OCI-LY3 (cell line): ENCODE measurements around the gene ACTG2.
"Not testable (repeated sequence)": the region's sequence is repeated elsewhere in the genome, so short reads cannot be mapped to it uniquely, and the experiment has no call there.

Experiments
- H2AFZ ChIP-seq: fragments of 200-600, 300-600 bp; shearing (Covaris generic); 2 replicates; pipeline ENCODE4 v1.6.0; 2014; ENCODE audit warnings: antibody characterized with exemption, low read depth, low read length
- H3K27ac ChIP-seq: fragments of 200-600, 300-600 bp; sonication (generic); 2 replicates; pipeline ENCODE4 v1.5.1; 2014; ENCODE audit warnings: mild to moderate bottlenecking, low read length, moderate library complexity, mixed read lengths
- H3K27me3 ChIP-seq: fragments of 200-600, 300-600 bp; sonication (generic); 2 replicates; pipeline ENCODE4 v1.6.1; 2014; ENCODE audit warnings: low read depth, low read length, mixed read lengths
- H3K36me3 ChIP-seq: fragments of 200-600, 300-600 bp; sonication (generic); replicated peaks from 2 replicates; pipeline ENCODE3; 2014; ENCODE audit warnings: low read depth, low read length, mixed read lengths
- H3K4me1 ChIP-seq: fragments of 300-600, 200-600 bp; sonication (generic); 2 replicates; pipeline ENCODE4 v1.6.1; 2014; ENCODE audit warnings: low read length, mixed read lengths
- H3K4me2 ChIP-seq: fragments of 200-600, 300-600 bp; sonication (generic); 2 replicates; pipeline ENCODE4 v1.6.1; 2014; ENCODE audit warnings: low read length, mixed read lengths
- H3K4me3 ChIP-seq: fragments of 300-600, 200-600 bp; sonication (generic); 2 replicates; pipeline ENCODE4 v1.5.1; 2014; ENCODE audit warnings: antibody characterized with exemption, mild to moderate bottlenecking, low read length, moderate library complexity
- H3K79me2 ChIP-seq: fragments of 300-600, 200-600 bp; shearing (Covaris generic); 2 replicates; pipeline ENCODE4 v1.6.1; 2014; ENCODE audit warnings: mild to moderate bottlenecking, low read length, mixed read lengths
- H3K9ac ChIP-seq: fragments of 300-600, 200-600 bp; shearing (Covaris generic); 2 replicates; pipeline ENCODE4 v1.6.0; 2014; ENCODE audit warnings: mild to moderate bottlenecking, low read length, moderate library complexity
- H3K9me3 ChIP-seq: fragments of 200-600, 300-600 bp; shearing (Covaris generic); 2 replicates; pipeline ENCODE4 v1.6.1; 2014; ENCODE audit warnings: low read length, mixed read lengths; ENCODE audit not compliant: insufficient read depth
- H4K20me1 ChIP-seq: fragments of 200-600, 300-600 bp; sonication (generic); 2 replicates; pipeline ENCODE4 v1.6.1; 2016; ENCODE audit warnings: low read length, mixed read lengths; ENCODE audit not compliant: insufficient read depth
- EZH2phosphoT487 ChIP-seq: fragments of 200-600 bp; shearing (Covaris generic); IDR thresholded peaks from 2 replicates; pipeline ENCODE4 v1.6.1; 2018; ENCODE audit warnings: antibody characterized with exemption, mixed run types, low read depth
- TF ChIP-seq, protein P1 (sequence below): fragments of 200-600, 300-600 bp; sonication (generic); IDR thresholded peaks from 2 replicates; pipeline ENCODE4 v1.5.1; 2014; ENCODE audit warnings: antibody characterized with exemption, low read length, low read depth

The ACTG2 gene

GRCh38 chr2:73938718-73939352, 46.0 kb downstream of the ACTG2 start:
- Histone ChIP-seq H3K36me3 (peaks cover 32% of the 10 kb centered on the region), H4K20me1 (peaks cover 79% of the 10 kb centered on the region), H3K27ac (no peak overlapping the region), H3K27me3 (no peaks in the 10 kb centered on the region), H3K9me3 (no peaks in the 10 kb centered on the region), H2AFZ (no peak overlapping the region), H3K9ac (no peak overlapping the region), H3K79me2 (peaks cover 99% of the 10 kb centered on the region), H3K4me2 (no peak overlapping the region), H3K4me3 (no peak overlapping the region), H3K4me1 (peaks cover 10% of the 10 kb centered on the region)
- TF ChIP-seq, protein P1, sequence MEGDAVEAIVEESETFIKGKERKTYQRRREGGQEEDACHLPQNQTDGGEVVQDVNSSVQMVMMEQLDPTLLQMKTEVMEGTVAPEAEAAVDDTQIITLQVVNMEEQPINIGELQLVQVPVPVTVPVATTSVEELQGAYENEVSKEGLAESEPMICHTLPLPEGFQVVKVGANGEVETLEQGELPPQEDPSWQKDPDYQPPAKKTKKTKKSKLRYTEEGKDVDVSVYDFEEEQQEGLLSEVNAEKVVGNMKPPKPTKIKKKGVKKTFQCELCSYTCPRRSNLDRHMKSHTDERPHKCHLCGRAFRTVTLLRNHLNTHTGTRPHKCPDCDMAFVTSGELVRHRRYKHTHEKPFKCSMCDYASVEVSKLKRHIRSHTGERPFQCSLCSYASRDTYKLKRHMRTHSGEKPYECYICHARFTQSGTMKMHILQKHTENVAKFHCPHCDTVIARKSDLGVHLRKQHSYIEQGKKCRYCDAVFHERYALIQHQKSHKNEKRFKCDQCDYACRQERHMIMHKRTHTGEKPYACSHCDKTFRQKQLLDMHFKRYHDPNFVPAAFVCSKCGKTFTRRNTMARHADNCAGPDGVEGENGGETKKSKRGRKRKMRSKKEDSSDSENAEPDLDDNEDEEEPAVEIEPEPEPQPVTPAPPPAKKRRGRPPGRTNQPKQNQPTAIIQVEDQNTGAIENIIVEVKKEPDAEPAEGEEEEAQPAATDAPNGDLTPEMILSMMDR = no peak
- TF ChIP-seq EZH2phosphoT487 = no peak

DNA sequence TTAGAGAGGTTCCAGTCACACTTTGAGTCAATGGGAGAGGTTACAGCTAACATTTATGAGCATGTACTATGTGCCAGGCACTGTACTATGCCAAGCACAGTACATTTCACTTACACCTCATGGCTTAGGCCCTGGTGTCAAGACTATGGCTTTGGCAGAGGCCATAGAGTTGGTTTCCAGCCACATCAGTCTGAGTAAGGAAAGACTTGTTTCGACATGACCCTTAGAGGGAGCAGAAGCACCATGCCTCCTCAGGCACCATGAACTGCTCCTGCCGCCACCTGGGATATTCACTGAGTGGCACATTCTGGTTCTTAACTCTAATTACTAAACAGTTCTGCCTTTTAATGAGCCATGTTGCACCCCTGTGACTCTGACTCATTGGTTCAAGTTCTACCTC, 46.6 kb downstream of the ACTG2 start:
- H4K20me1 ChIP-seq = peaks cover 79% of the 10 kb centered on the region
- peaks cover 99% of the 10 kb centered on the region for H3K79me2 ChIP-seq

DNA sequence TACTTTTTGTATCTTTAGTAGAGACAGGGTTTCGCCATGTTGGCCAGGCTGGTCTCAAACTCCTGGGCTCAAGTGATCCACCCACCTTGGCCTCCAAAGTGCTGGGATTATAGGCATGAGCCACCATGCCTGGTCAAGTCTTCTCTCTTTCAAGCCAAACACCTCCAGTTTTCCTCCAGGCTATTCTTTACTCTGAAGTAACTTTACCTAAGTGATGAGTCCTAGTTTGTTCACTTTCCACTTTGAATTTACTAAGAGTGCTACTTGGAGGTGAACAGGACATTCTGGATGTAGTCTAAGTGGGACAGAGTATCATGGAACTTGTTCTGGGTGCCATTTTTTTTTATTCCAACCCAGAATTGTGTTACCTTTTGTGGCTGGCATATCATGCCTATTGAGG, 47.3 kb downstream of the ACTG2 start:
- H3K9me3 ChIP-seq, H3K4me3 ChIP-seq, H3K4me1 ChIP-seq, H3K27me3 ChIP-seq, H3K4me2 ChIP-seq, H3K27ac ChIP-seq, H3K9ac ChIP-seq, H2AFZ ChIP-seq: not testable (repeated sequence)
- Histone ChIP-seq H3K79me2 (peaks cover 99% of the 10 kb centered on the region), H4K20me1 (peaks cover 85% of the 10 kb centered on the region), H3K36me3 (peaks cover 40% of the 10 kb centered on the region)

More for the DNA sequence above, 46.6 kb downstream of the ACTG2 start:
- TF ChIP-seq EZH2phosphoT487 = no peak
- TF ChIP-seq, protein P1 = 0 out of 2 replicates have a peak, but pooled peaks have one; percentile 10
- Histone ChIP-seq H3K27ac (no peak overlapping the region), H3K4me1 (peaks cover 10% of the 10 kb centered on the region), H3K27me3 (no peaks in the 10 kb centered on the region), H3K9ac (no peak overlapping the region), H3K4me3 (no peak overlapping the region), H3K36me3 (peaks cover 34% of the 10 kb centered on the region), H2AFZ (no peak overlapping the region), H3K9me3 (no peaks in the 10 kb centered on the region), H3K4me2 (no peak overlapping the region)

GRCh38 chr2:73942664-73943063, 49.9 kb downstream of the ACTG2 start:
- no peaks in the 10 kb centered on the region for H3K27me3 ChIP-seq
- H3K4me2 ChIP-seq = no peak overlapping the region
- no peak overlapping the region for H2AFZ ChIP-seq
- H4K20me1 ChIP-seq = peaks cover 73% of the 10 kb centered on the region
- H3K4me1 ChIP-seq = no peaks in the 10 kb centered on the region
- no peak overlapping the region for H3K27ac ChIP-seq
- no peak overlapping the region for H3K9ac ChIP-seq
- H3K9me3 ChIP-seq = no peaks in the 10 kb centered on the region
- TF ChIP-seq, protein P1 = no peak
- TF ChIP-seq EZH2phosphoT487 = no peak
- no peak overlapping the region for H3K4me3 ChIP-seq
- H3K36me3 ChIP-seq = peaks cover 47% of the 10 kb centered on the region
- H3K79me2 ChIP-seq = peaks cover 81% of the 10 kb centered on the region
